SK-N-SH (cell line): ENCODE results near the gene EFCAB13. TPM values are rescaled to one million over a fixed set of nuclear protein-coding genes. Genes with fewer than 3 reads are reported as not detected.

Experiments used
- CTCF ChIA-PET: fragments of 300-600, 350-600 bp; formaldehyde crosslinking; extraction: SDS; loops from one replicate; lab custom pipeline; 2021; lab: Yijun Ruan, JAX
- POLR2A ChIA-PET: fragments of 350-600 bp; sonication (Branson Sonifier 250); formaldehyde crosslinking; extraction: SDS; loops from one replicate; lab custom pipeline; 2020; ENCODE audit warnings: antibody characterized with exemption, inconsistent platforms; lab: Yijun Ruan, JAX
- DNase-seq: peaks from one replicate; pipeline ENCODE4 v3.0.0; 2012
- H2AFZ ChIP-seq: fragments of 200-600 bp; sonication (generic); 2 replicates; pipeline ENCODE4 v1.8.1; 2016; ENCODE audit warnings: antibody characterized with exemption, mild to moderate bottlenecking, low read depth
- H3F3A ChIP-seq: fragments of 200-600 bp; sonication (generic); replicated peaks from 2 replicates; pipeline ENCODE3; 2016; ENCODE audit warnings: antibody characterized with exemption, mild to moderate bottlenecking; ENCODE audit not compliant: insufficient read depth
- H3K27ac ChIP-seq, 2 experiments: fragments of 200-500 bp in 1 of 2; fragments of 200-600 bp in 1 of 2; sonication (Bioruptor generic) in 1 of 2; sonication (generic), shearing (Covaris generic) in 1 of 2; 2 replicates each; pipeline versions ENCODE4 v1.5.1 to v1.6.1; 2014 to 2016; ENCODE audit warnings: low read depth in 2 of 2, inconsistent platforms in 1 of 2, low read length in 1 of 2, mild to moderate bottlenecking in 1 of 2, mixed read lengths in 1 of 2
- H3K27me3 ChIP-seq: fragments of 200-600 bp; sonication (generic), shearing (Covaris generic); 2 replicates; pipeline ENCODE4 v1.6.1; 2016; ENCODE audit warnings: mixed run types; ENCODE audit not compliant: insufficient read depth
- H3K36me3 ChIP-seq, 2 experiments: fragments of 200-500 bp in 1 of 2; fragments of 200-600 bp in 1 of 2; sonication (Bioruptor generic) in 1 of 2; sonication (generic) in 1 of 2; replicated peaks in 1 of 2; 2 replicates each; pipeline versions ENCODE3 to v1.5.1; 2014 to 2016; ENCODE audit warnings: low read length in 1 of 2, mild to moderate bottlenecking in 1 of 2; ENCODE audit not compliant: insufficient read depth in 2 of 2, control insufficient read depth in 1 of 2
- H3K4me1 ChIP-seq, 2 experiments: fragments of 200-500 bp in 1 of 2; fragments of 200-600 bp in 1 of 2; sonication (Bioruptor generic) in 1 of 2; sonication (generic), shearing (Covaris generic) in 1 of 2; 2 replicates each; pipeline versions ENCODE4 v1.5.1 to v1.6.1; 2014 to 2016; ENCODE audit warnings: low read depth in 1 of 2, low read length in 1 of 2, mixed run types in 1 of 2; ENCODE audit not compliant: insufficient read depth in 2 of 2, control insufficient read depth in 1 of 2
- H3K4me2 ChIP-seq: fragments of 200-600 bp; sonication (generic), shearing (Covaris generic); 2 replicates; pipeline ENCODE4 v1.6.1; 2017; ENCODE audit warnings: mixed run types
- H3K4me3 ChIP-seq, 2 experiments: fragments of 200-500 bp in 1 of 2; fragments of 200-600 bp in 1 of 2; sonication (Bioruptor generic) in 1 of 2; sonication (generic), shearing (Covaris generic) in 1 of 2; 2 replicates each; pipeline versions ENCODE4 v1.5.1 to v1.8.1; 2014 to 2016; ENCODE audit warnings: low read depth in 2 of 2, inconsistent platforms in 1 of 2, low read length in 1 of 2, mild to moderate bottlenecking in 1 of 2, mixed read lengths in 1 of 2, moderate library complexity in 1 of 2
- H3K79me2 ChIP-seq: fragments of 200-600 bp; sonication (generic); 2 replicates; pipeline ENCODE4 v1.8.1; 2017; ENCODE audit warnings: mild to moderate bottlenecking; ENCODE audit not compliant: insufficient read depth
- H3K9ac ChIP-seq: fragments of 200-600 bp; sonication (generic); 2 replicates; pipeline ENCODE4 v1.6.1; 2017; ENCODE audit warnings: mixed run types
- H3K9me2 ChIP-seq: fragments of 200-600 bp; sonication (generic); 2 replicates; pipeline ENCODE4 v1.6.1; 2017; ENCODE audit warnings: mixed run types
- H3K9me3 ChIP-seq: fragments of 200-600 bp; sonication (generic); 2 replicates; pipeline ENCODE4 v1.6.1; 2017; ENCODE audit warnings: mixed run types, mild to moderate bottlenecking, moderate library complexity
- H4K20me1 ChIP-seq: fragments of 200-600 bp; sonication (generic); 2 replicates; pipeline ENCODE4 v1.6.1; 2017; ENCODE audit warnings: mild to moderate bottlenecking, mixed run types; ENCODE audit not compliant: insufficient read depth
- CHD2 ChIP-seq: fragments of 150-350 bp; IDR thresholded peaks from 2 replicates; pipeline ENCODE4 v1.6.1; 2018; ENCODE audit warnings: low read length; ENCODE audit not compliant: partially characterized antibody
- CTCF ChIP-seq: fragments of 200-600 bp; sonication (generic); IDR thresholded peaks from 2 replicates; pipeline ENCODE4 v1.6.1; 2017; ENCODE audit warnings: antibody characterized with exemption, mild to moderate bottlenecking, moderate library complexity
- EZH2phosphoT487 ChIP-seq: fragments of 200-600 bp; sonication (generic); IDR thresholded peaks from 2 replicates; pipeline ENCODE4 v1.6.1; 2017; ENCODE audit warnings: low read depth, mixed run types, mild to moderate bottlenecking, antibody characterized with exemption, moderate library complexity, borderline replicate concordance
- FOSL2 ChIP-seq: IDR thresholded peaks from 2 replicates; pipeline ENCODE4 v1.4.0; 2012; ENCODE audit warnings: low read depth, mild to moderate bottlenecking, moderate library complexity, borderline replicate concordance
- FOXJ3 ChIP-seq: sonication (generic); formaldehyde crosslinking; IDR thresholded peaks from 2 replicates; pipeline ENCODE4 v1.5.1; 2020; ENCODE audit warnings: mild to moderate bottlenecking, missing genetic modification reagents
- FOXM1 ChIP-seq: IDR thresholded peaks from 2 replicates; pipeline ENCODE4 v1.4.0; 2012; ENCODE audit warnings: low read depth, mild to moderate bottlenecking
- GATA2 ChIP-seq: sonication (generic); formaldehyde crosslinking; IDR thresholded peaks from 2 replicates; pipeline ENCODE4 v1.5.0; 2020; ENCODE audit warnings: mild to moderate bottlenecking, missing genetic modification reagents
- MEF2A ChIP-seq: IDR thresholded peaks from 2 replicates; pipeline ENCODE4 v1.4.0; 2012; ENCODE audit warnings: low read depth, borderline replicate concordance
- NFIC ChIP-seq: IDR thresholded peaks from 2 replicates; pipeline ENCODE4 v1.4.0; 2012; ENCODE audit warnings: borderline replicate concordance
- RCOR1 ChIP-seq: fragments of 150-350 bp; IDR thresholded peaks from 2 replicates; pipeline ENCODE4 v1.6.1; 2017; ENCODE audit warnings: antibody characterized with exemption, low read length
- REST ChIP-seq: IDR thresholded peaks from 2 replicates; pipeline ENCODE4 v1.6.1; 2012; ENCODE audit warnings: mild to moderate bottlenecking, low read depth, low read length, moderate library complexity
- RFX5 ChIP-seq: IDR thresholded peaks from 2 replicates; pipeline ENCODE4 v1.6.1; 2012; ENCODE audit warnings: mild to moderate bottlenecking, improper control_type of control experiment, low read length
- RXRA ChIP-seq: IDR thresholded peaks from 2 replicates; pipeline ENCODE4 v1.4.0; 2012; ENCODE audit warnings: low read depth, mild to moderate bottlenecking, borderline replicate concordance
- SMC3 ChIP-seq: IDR thresholded peaks from 2 replicates; pipeline ENCODE4 v1.6.1; 2012; ENCODE audit warnings: low read depth, low read length, improper control_type of control experiment
- TAF1 ChIP-seq: IDR thresholded peaks from 2 replicates; pipeline ENCODE4 v1.6.1; 2012; ENCODE audit warnings: low read depth, mild to moderate bottlenecking, low read length, moderate library complexity, borderline replicate concordance
- TEAD4 ChIP-seq: IDR thresholded peaks from 2 replicates; pipeline ENCODE4 v1.4.0; 2012; ENCODE audit warnings: mild to moderate bottlenecking, borderline replicate concordance; ENCODE audit not compliant: insufficient read depth
- WGBS: methylation state at CpG from one replicate; pipeline ENCODE4 v1.1.6; 2017; ENCODE audit warnings: low lambda C conversion rate; 5-methylcytosine and 5-hydroxymethylcytosine counted together
- polyA plus RNA-seq, 3 experiments: library from polyadenylated mRNA; depleted of rRNA; stranded (reverse); fragments of >200 nt; gene quantifications; 2 replicates each; pipeline ENCODE4 v1.2.3, GENCODE V29; 2012
- TF ChIP-seq, protein P1 (sequence below): fragments of 150-350 bp; IDR thresholded peaks from 2 replicates; pipeline ENCODE4 v1.6.1; 2017; ENCODE audit warnings: antibody characterized with exemption, low read length, low read depth, borderline replicate concordance

The EFCAB13 gene
- polyA plus RNA-seq, 1 of the 3 experiments (the other 2 are of a cell fraction): 0.16 TPM

GRCh38 chr17:47301831-47302230, 21.9 kb upstream of the EFCAB13 start:
- Histone ChIP-seq H3K4me1 (peaks cover 2 to 10% of the 10 kb centered on the region in 2 experiments; a peak in 2 of 4 replicates), H3K36me3 (peaks cover 0 to 12% of the 10 kb centered on the region in 2 experiments), H3K9me3 (peaks cover 5% of the 10 kb centered on the region; the same call in 1 of the 2 replicates), H3K27ac (no peak overlapping the region), H3K9me2 (no peaks in the 10 kb centered on the region), H3K4me3 (no peak overlapping the region), H3K4me2 (no peak overlapping the region), H3K27me3 (no peaks in the 10 kb centered on the region), H3F3A (peaks cover 14% of the 10 kb centered on the region), H4K20me1 (no peaks in the 10 kb centered on the region), H2AFZ (no peak overlapping the region), H3K9ac (no peak overlapping the region), H3K79me2 (no peaks in the 10 kb centered on the region)
- TF ChIP-seq FOSL2 (no peak), CHD2 (no peak), GATA2 (CRISPR knock-in tag) (no peak), MEF2A (no peak), RXRA (no peak), FOXM1 (no peak), TAF1 (no peak), REST (no peak), RCOR1 (no peak), RFX5 (no peak), SMC3 (no peak), FOXJ3 (CRISPR knock-in tag) (no peak), EZH2phosphoT487 (no peak), CTCF (no peak), NFIC (no peak), TEAD4 (no peak)
- TF ChIP-seq, protein P1, sequence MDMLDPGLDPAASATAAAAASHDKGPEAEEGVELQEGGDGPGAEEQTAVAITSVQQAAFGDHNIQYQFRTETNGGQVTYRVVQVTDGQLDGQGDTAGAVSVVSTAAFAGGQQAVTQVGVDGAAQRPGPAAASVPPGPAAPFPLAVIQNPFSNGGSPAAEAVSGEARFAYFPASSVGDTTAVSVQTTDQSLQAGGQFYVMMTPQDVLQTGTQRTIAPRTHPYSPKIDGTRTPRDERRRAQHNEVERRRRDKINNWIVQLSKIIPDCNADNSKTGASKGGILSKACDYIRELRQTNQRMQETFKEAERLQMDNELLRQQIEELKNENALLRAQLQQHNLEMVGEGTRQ: no peak
- 59% methylated on average over 2 of the region's 2 CpGs for WGBS
- POLR2A ChIA-PET: no interaction called here
- no peak for DNase-seq
- CTCF ChIA-PET: interaction anchor here (2.8 to 4.8 kb wide), 2 partner anchors 14 to 72 kb away, joined by 12 to 39 read pairs; no protein-coding TSS in a partner anchor
